K562 (cell line): ENCODE data around the gene VDAC1.

Source experiments
- CTCF ChIP-seq, 3 experiments: IDR thresholded peaks in 2 of 3; conservative IDR thresholded peaks in 1 of 3; 2 replicates each; pipeline ENCODE4 v1.5.1; 2011 to 2012; ENCODE audit warnings: low read length in 3 of 3, mild to moderate bottlenecking in 3 of 3, control low read depth in 2 of 3, improper control_type of control experiment in 1 of 3, inconsistent platforms in 1 of 3, low read depth in 1 of 3, mixed read lengths in 1 of 3, moderate library complexity in 1 of 3; ENCODE audit not compliant: insufficient read depth in 2 of 3
- THAP12 ChIP-seq: fragments of 250-450 bp; sonication (Bioruptor Pico); IDR thresholded peaks from 2 replicates; pipeline ENCODE4 v1.9.0; 2021; ENCODE audit warnings: mild to moderate bottlenecking, inconsistent platforms

- TF ChIP-seq CTCF (IDR thresholded peaks at IDR 0.05 in 2 of 3, conservative IDR thresholded peaks at IDR 0.05 in 1 of 3; ENCODE audit: insufficient read depth in 2 of 3, low read depth in 1 of 3, low read length in 3 of 3) (no peak), THAP12 (CRISPR knock-in tag) (no peak)
Measured at GRCh38 chr5:134018986-134019316, 14.2 kb upstream of the VDAC1 start.
